ENCODE data around the gene GPR84. TPM values are rescaled to one million over a fixed set of nuclear protein-coding genes. Genes with fewer than 3 reads are reported as not detected.

Gene GPR84
- total and polyA plus RNA-seq, 2 of the 13 experiments (the other 11 are each of a cell fraction or from before 2014, with no cell fraction given), result not detected

DNA sequence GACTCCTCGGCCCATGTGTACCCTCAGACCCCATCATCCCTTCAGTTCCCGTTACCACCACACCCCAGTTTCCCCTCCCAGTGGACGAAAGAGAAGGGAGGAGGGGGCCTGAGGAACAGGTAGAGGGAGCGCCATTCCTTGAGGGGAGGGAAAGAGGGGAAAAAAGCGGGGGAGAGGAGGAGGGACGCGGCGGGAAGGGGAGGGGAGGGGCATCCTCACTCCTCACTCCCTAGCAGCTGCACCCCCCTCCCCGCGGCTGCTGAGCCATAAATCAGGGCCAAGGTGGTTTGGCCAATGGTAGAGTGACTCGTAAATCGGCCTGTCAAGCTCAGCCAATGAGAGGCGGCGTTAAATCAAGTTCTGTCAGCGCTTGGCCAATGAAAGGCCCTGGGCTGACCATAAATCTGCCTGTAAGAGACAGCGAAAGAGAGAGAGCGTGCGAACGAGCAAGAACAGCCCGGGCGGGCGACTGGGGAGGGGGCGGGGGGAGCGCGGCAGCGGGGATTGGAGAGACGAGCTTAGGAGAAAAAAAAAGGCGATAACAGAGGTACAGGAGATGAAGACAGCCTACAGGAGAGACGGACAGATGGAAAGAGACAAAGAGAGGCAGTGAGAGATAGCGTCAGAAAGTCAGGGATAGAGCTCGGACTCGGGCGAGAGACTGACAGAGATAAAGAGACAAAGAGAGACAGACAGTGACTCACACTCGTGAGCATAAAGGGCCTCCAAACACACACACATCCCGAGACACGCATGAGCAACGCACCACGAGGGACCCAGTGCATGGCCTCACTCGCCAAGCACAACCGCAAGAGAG is 5.1 kb downstream of the GPR84 start (continued):
- TF ChIP-seq GLI4 (CRISPR knock-in tag; IDR thresholded peaks at IDR 0.05; ENCODE audit: borderline replicate concordance) (no peak), ZNF777 (CRISPR knock-in tag; IDR thresholded peaks at IDR 0.05) (0 out of 2 replicates have a peak, but pooled peaks have one; percentile 18), FOXJ3 (CRISPR knock-in tag; IDR thresholded peaks at IDR 0.05; ENCODE audit: borderline replicate concordance) (no peak), ZFYVE20 (CRISPR knock-in tag; IDR thresholded peaks at IDR 0.05; ENCODE audit: borderline replicate concordance, low read depth) (no peak), ZNF563 (CRISPR knock-in tag; IDR thresholded peaks at IDR 0.05) (no peak), HDAC1 (CRISPR knock-in tag; IDR thresholded peaks at IDR 0.05) (peak; percentile 33; the same call in 1 of the 2 replicates), GPN1 (CRISPR knock-in tag; IDR thresholded peaks at IDR 0.05; ENCODE audit: borderline replicate concordance) (no peak), SIN3B (IDR thresholded peaks at IDR 0.05; ENCODE audit: low read length) (no peak), SSRP1 (CRISPR knock-in tag; IDR thresholded peaks at IDR 0.05) (no peak), ZNF234 (CRISPR knock-in tag; conservative IDR thresholded peaks at IDR 0.05) (no peak), ZBTB8A (CRISPR knock-in tag; IDR thresholded peaks at IDR 0.05; ENCODE audit: borderline replicate concordance, low read depth) (no peak), HMG20A (CRISPR knock-in tag; IDR thresholded peaks at IDR 0.05; ENCODE audit: borderline replicate concordance) (no peak)
- TF ChIP-seq, protein P1, sequence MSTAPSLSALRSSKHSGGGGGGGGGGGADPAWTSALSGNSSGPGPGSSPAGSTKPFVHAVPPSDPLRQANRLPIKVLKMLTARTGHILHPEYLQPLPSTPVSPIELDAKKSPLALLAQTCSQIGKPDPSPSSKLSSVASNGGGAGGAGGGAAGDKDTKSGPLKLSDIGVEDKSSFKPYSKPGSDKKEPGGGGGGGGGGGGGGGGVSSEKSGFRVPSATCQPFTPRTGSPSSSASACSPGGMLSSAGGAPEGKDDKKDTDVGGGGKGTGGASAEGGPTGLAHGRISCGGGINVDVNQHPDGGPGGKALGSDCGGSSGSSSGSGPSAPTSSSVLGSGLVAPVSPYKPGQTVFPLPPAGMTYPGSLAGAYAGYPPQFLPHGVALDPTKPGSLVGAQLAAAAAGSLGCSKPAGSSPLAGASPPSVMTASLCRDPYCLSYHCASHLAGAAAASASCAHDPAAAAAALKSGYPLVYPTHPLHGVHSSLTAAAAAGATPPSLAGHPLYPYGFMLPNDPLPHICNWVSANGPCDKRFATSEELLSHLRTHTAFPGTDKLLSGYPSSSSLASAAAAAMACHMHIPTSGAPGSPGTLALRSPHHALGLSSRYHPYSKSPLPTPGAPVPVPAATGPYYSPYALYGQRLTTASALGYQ (CRISPR knock-in tag; IDR thresholded peaks at IDR 0.05), result no peak
- TF ChIP-seq, protein P2, sequence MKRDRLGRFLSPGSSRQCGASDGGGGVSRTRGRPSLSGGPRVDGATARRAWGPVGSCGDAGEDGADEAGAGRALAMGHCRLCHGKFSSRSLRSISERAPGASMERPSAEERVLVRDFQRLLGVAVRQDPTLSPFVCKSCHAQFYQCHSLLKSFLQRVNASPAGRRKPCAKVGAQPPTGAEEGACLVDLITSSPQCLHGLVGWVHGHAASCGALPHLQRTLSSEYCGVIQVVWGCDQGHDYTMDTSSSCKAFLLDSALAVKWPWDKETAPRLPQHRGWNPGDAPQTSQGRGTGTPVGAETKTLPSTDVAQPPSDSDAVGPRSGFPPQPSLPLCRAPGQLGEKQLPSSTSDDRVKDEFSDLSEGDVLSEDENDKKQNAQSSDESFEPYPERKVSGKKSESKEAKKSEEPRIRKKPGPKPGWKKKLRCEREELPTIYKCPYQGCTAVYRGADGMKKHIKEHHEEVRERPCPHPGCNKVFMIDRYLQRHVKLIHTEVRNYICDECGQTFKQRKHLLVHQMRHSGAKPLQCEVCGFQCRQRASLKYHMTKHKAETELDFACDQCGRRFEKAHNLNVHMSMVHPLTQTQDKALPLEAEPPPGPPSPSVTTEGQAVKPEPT (CRISPR knock-in tag; IDR thresholded peaks at IDR 0.05; ENCODE audit: low read depth), result no peak
- TF ChIP-seq, protein P3, sequence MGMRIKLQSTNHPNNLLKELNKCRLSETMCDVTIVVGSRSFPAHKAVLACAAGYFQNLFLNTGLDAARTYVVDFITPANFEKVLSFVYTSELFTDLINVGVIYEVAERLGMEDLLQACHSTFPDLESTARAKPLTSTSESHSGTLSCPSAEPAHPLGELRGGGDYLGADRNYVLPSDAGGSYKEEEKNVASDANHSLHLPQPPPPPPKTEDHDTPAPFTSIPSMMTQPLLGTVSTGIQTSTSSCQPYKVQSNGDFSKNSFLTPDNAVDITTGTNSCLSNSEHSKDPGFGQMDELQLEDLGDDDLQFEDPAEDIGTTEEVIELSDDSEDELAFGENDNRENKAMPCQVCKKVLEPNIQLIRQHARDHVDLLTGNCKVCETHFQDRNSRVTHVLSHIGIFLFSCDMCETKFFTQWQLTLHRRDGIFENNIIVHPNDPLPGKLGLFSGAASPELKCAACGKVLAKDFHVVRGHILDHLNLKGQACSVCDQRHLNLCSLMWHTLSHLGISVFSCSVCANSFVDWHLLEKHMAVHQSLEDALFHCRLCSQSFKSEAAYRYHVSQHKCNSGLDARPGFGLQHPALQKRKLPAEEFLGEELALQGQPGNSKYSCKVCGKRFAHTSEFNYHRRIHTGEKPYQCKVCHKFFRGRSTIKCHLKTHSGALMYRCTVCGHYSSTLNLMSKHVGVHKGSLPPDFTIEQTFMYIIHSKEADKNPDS (CRISPR knock-in tag; IDR thresholded peaks at IDR 0.05), result no peak
- TF ChIP-seq, protein P4, sequence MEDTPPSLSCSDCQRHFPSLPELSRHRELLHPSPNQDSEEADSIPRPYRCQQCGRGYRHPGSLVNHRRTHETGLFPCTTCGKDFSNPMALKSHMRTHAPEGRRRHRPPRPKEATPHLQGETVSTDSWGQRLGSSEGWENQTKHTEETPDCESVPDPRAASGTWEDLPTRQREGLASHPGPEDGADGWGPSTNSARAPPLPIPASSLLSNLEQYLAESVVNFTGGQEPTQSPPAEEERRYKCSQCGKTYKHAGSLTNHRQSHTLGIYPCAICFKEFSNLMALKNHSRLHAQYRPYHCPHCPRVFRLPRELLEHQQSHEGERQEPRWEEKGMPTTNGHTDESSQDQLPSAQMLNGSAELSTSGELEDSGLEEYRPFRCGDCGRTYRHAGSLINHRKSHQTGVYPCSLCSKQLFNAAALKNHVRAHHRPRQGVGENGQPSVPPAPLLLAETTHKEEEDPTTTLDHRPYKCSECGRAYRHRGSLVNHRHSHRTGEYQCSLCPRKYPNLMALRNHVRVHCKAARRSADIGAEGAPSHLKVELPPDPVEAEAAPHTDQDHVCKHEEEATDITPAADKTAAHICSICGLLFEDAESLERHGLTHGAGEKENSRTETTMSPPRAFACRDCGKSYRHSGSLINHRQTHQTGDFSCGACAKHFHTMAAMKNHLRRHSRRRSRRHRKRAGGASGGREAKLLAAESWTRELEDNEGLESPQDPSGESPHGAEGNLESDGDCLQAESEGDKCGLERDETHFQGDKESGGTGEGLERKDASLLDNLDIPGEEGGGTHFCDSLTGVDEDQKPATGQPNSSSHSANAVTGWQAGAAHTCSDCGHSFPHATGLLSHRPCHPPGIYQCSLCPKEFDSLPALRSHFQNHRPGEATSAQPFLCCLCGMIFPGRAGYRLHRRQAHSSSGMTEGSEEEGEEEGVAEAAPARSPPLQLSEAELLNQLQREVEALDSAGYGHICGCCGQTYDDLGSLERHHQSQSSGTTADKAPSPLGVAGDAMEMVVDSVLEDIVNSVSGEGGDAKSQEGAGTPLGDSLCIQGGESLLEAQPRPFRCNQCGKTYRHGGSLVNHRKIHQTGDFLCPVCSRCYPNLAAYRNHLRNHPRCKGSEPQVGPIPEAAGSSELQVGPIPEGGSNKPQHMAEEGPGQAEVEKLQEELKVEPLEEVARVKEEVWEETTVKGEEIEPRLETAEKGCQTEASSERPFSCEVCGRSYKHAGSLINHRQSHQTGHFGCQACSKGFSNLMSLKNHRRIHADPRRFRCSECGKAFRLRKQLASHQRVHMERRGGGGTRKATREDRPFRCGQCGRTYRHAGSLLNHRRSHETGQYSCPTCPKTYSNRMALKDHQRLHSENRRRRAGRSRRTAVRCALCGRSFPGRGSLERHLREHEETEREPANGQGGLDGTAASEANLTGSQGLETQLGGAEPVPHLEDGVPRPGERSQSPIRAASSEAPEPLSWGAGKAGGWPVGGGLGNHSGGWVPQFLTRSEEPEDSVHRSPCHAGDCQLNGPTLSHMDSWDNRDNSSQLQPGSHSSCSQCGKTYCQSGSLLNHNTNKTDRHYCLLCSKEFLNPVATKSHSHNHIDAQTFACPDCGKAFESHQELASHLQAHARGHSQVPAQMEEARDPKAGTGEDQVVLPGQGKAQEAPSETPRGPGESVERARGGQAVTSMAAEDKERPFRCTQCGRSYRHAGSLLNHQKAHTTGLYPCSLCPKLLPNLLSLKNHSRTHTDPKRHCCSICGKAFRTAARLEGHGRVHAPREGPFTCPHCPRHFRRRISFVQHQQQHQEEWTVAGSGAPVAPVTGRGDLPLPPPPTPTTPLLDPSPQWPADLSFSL (CRISPR knock-in tag; IDR thresholded peaks at IDR 0.05), result no peak
